HEK293 (cell line): ENCODE data around the gene RNF214.

Experiments used
- ATF2 ChIP-seq: fragments of 450-650 bp; formaldehyde crosslinking; IDR thresholded peaks from 2 replicates; pipeline ENCODE4 v1.5.1; 2016; ENCODE audit warnings: missing biosample characterization, missing genetic modification characterization, low read depth
- HOXD13 ChIP-seq: sonication (generic); formaldehyde crosslinking; IDR thresholded peaks from 2 replicates; pipeline ENCODE4 v1.8.0; 2022; ENCODE audit warnings: missing genetic modification reagents, borderline replicate concordance
- KLF10 ChIP-seq: fragments of 450-650 bp; IDR thresholded peaks from 2 replicates; pipeline ENCODE4 v1.5.1; 2018; ENCODE audit warnings: missing biosample characterization, mild to moderate bottlenecking, missing genetic modification characterization
- OSR2 ChIP-seq: fragments of 450-650 bp; formaldehyde crosslinking; IDR thresholded peaks from 2 replicates; pipeline ENCODE4 v1.5.1; 2016; ENCODE audit warnings: missing biosample characterization, missing genetic modification characterization
- REST ChIP-seq: fragments of 450-650 bp; formaldehyde crosslinking; IDR thresholded peaks from 2 replicates; pipeline ENCODE4 v1.5.1; 2016; ENCODE audit warnings: missing biosample characterization, missing genetic modification characterization
- ZBTB48 ChIP-seq: fragments of 450-650 bp; formaldehyde crosslinking; IDR thresholded peaks from 2 replicates; pipeline ENCODE4 v1.5.1; 2016; ENCODE audit warnings: missing biosample characterization, missing genetic modification characterization
- ZNF138 ChIP-seq: fragments of 450-650 bp; formaldehyde crosslinking; IDR thresholded peaks from 2 replicates; pipeline ENCODE4 v1.5.1; 2016; ENCODE audit warnings: missing biosample characterization, missing genetic modification characterization, borderline replicate concordance
- ZNF423 ChIP-seq: fragments of 450-650 bp; formaldehyde crosslinking; IDR thresholded peaks from 2 replicates; pipeline ENCODE4 v1.5.1; 2016; ENCODE audit warnings: missing biosample characterization, missing genetic modification characterization
- ZNF501 ChIP-seq: fragments of 450-650 bp; formaldehyde crosslinking; IDR thresholded peaks from 2 replicates; pipeline ENCODE4 v1.5.1; 2016; ENCODE audit warnings: missing biosample characterization, missing genetic modification characterization
- ZNF518A ChIP-seq: fragments of 450-650 bp; formaldehyde crosslinking; conservative IDR thresholded peaks from 2 replicates; pipeline ENCODE4 v1.5.1; 2016; ENCODE audit warnings: low read depth, missing biosample characterization, missing genetic modification characterization
- ZNF521 ChIP-seq: fragments of 450-650 bp; formaldehyde crosslinking; IDR thresholded peaks from 2 replicates; pipeline ENCODE4 v1.5.1; 2017; ENCODE audit warnings: missing biosample characterization, mild to moderate bottlenecking, missing genetic modification characterization
- ZNF561 ChIP-seq: fragments of 450-650 bp; IDR thresholded peaks from 2 replicates; pipeline ENCODE4 v1.5.1; 2018; ENCODE audit warnings: missing biosample characterization, missing genetic modification characterization, borderline replicate concordance
- ZNF692 ChIP-seq: fragments of 450-650 bp; formaldehyde crosslinking; IDR thresholded peaks from 2 replicates; pipeline ENCODE4 v1.5.1; 2016; ENCODE audit warnings: missing biosample characterization, missing genetic modification characterization
- ZNF701 ChIP-seq: fragments of 450-650 bp; formaldehyde crosslinking; IDR thresholded peaks from 2 replicates; pipeline ENCODE4 v1.5.1; 2016; ENCODE audit warnings: missing biosample characterization, missing genetic modification characterization
- TF ChIP-seq, protein P1 (sequence below): fragments of 450-650 bp; formaldehyde crosslinking; IDR thresholded peaks from 2 replicates; pipeline ENCODE4 v1.5.1; 2016; ENCODE audit warnings: missing biosample characterization, missing genetic modification characterization
- TF ChIP-seq, protein P2 (sequence below): fragments of 450-650 bp; formaldehyde crosslinking; IDR thresholded peaks from 2 replicates; pipeline ENCODE4 v1.5.1; 2016; ENCODE audit warnings: missing biosample characterization, missing genetic modification characterization, borderline replicate concordance

The RNF214 gene

DNA sequence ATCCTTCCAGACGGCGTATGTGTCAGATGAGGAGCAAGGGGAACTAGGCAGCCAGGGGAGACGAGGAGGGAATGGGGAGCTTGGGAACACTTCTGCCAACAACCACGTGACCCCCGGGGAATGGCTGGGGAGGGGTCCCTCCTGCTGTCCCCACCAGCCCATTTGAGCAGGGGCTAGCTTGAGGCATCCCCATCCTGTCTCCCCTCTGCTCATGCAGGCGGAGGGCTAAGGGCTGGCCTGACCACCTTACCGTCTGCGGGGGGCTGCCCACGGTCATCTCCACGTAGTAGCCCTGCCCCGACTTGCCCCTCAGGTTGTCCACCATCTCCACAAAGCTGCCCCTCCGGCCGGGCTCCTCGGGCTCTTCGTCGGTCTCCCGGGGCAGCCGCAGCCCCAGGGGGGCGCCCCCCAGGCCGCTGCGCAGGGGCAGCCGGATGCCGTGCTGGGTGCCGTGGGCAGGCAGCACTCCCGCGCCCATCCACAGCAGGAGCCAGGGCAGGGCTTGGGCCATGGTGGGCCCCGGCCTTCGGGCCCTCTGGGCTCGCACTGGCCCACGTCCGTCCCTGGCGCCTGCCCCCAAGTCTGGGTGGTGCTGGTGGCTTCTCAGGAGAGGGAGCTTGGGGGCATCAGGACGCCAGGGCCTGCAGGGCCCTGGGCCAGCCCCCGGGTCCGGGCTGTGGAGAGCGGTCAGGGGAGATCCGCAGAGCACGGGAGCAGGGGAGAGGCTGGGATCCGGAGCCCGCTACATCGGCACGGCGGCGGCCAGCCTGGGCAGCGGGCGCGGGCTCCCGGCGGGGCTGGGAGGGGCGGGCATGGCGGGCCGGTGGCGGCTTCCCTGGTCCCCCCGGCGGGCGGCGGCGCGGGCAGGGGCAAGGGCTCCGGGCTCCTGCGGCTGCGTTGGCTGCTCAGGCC lies 83.1 kb downstream of the RNF214 start (continued):
- TF ChIP-seq, protein P1, sequence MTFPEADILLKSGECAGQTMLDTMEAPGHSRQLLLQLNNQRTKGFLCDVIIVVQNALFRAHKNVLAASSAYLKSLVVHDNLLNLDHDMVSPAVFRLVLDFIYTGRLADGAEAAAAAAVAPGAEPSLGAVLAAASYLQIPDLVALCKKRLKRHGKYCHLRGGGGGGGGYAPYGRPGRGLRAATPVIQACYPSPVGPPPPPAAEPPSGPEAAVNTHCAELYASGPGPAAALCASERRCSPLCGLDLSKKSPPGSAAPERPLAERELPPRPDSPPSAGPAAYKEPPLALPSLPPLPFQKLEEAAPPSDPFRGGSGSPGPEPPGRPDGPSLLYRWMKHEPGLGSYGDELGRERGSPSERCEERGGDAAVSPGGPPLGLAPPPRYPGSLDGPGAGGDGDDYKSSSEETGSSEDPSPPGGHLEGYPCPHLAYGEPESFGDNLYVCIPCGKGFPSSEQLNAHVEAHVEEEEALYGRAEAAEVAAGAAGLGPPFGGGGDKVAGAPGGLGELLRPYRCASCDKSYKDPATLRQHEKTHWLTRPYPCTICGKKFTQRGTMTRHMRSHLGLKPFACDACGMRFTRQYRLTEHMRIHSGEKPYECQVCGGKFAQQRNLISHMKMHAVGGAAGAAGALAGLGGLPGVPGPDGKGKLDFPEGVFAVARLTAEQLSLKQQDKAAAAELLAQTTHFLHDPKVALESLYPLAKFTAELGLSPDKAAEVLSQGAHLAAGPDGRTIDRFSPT (tag by site-specific recombination) = peak; percentile 72; the same call in 1 of the 2 replicates
- no peak for TF ChIP-seq ZNF561
- no peak for TF ChIP-seq ZNF501 (tag by site-specific recombination)
- no peak for TF ChIP-seq HOXD13 (CRISPR knock-in tag)
- no peak for TF ChIP-seq ZNF518A
- peak; percentile 76; the same call in 1 of the 2 replicates for TF ChIP-seq ZNF423 (tag by site-specific recombination)
- TF ChIP-seq ZNF138 (tag by site-specific recombination) = no peak
- TF ChIP-seq REST = no peak
- no peak for TF ChIP-seq ZNF521 (tag by site-specific recombination)
- no peak for TF ChIP-seq OSR2
- TF ChIP-seq ZNF692 = peak; percentile 92
- no peak for TF ChIP-seq KLF10 (tag by site-specific recombination)
- no peak for TF ChIP-seq ATF2 (tag by site-specific recombination)
- no peak for TF ChIP-seq ZBTB48 (tag by site-specific recombination)
- TF ChIP-seq, protein P2, sequence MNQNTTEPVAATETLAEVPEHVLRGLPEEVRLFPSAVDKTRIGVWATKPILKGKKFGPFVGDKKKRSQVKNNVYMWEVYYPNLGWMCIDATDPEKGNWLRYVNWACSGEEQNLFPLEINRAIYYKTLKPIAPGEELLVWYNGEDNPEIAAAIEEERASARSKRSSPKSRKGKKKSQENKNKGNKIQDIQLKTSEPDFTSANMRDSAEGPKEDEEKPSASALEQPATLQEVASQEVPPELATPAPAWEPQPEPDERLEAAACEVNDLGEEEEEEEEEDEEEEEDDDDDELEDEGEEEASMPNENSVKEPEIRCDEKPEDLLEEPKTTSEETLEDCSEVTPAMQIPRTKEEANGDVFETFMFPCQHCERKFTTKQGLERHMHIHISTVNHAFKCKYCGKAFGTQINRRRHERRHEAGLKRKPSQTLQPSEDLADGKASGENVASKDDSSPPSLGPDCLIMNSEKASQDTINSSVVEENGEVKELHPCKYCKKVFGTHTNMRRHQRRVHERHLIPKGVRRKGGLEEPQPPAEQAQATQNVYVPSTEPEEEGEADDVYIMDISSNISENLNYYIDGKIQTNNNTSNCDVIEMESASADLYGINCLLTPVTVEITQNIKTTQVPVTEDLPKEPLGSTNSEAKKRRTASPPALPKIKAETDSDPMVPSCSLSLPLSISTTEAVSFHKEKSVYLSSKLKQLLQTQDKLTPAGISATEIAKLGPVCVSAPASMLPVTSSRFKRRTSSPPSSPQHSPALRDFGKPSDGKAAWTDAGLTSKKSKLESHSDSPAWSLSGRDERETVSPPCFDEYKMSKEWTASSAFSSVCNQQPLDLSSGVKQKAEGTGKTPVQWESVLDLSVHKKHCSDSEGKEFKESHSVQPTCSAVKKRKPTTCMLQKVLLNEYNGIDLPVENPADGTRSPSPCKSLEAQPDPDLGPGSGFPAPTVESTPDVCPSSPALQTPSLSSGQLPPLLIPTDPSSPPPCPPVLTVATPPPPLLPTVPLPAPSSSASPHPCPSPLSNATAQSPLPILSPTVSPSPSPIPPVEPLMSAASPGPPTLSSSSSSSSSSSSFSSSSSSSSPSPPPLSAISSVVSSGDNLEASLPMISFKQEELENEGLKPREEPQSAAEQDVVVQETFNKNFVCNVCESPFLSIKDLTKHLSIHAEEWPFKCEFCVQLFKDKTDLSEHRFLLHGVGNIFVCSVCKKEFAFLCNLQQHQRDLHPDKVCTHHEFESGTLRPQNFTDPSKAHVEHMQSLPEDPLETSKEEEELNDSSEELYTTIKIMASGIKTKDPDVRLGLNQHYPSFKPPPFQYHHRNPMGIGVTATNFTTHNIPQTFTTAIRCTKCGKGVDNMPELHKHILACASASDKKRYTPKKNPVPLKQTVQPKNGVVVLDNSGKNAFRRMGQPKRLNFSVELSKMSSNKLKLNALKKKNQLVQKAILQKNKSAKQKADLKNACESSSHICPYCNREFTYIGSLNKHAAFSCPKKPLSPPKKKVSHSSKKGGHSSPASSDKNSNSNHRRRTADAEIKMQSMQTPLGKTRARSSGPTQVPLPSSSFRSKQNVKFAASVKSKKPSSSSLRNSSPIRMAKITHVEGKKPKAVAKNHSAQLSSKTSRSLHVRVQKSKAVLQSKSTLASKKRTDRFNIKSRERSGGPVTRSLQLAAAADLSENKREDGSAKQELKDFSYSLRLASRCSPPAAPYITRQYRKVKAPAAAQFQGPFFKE (tag by site-specific recombination) = no peak
- no peak for TF ChIP-seq ZNF701
